Measurements from ENCODE around the gene RPS2. TPM values are rescaled to one million over a fixed set of nuclear protein-coding genes. Genes with fewer than 3 reads are reported as not detected.

Gene RPS2
- total RNA-seq, 2 experiments from 2014 or later, result 5,572 to 5,598 TPM

DNA sequence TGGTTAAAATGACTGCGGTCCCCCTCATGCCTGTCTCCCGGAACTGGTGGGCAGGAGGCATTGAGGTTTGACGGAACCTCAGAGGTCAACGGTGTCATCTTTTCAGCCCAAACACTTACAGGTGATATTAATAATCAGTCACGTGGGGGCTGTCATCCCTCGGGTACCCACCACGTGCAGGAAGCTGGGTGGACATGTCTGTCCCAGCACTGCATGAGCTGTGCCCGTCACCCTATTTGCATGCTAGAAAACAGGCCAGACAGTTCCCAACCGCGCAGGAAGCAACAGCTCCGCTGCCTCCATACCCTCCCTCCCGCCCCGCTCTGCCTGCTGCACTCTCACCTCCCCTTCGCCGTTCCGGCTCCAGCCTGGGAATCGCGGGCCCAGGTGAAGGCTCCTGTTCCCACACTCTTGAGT is 26.5 kb upstream of the RPS2 start:
- CTCF ChIA-PET, result interaction anchor here (3.2 kb wide), 1 partner anchor 13 kb away, joined by 34 read pairs; no protein-coding TSS in a partner anchor
- Mint-ChIP-seq H3K27me3 (peaks cover 18% of the 10 kb centered on the region), H3K4me1 (ENCODE audit: low read depth) (peaks cover 14% of the 10 kb centered on the region), H3K4me3 (peak overlapping the region; percentile 71), H3K9me3 (no peaks in the 10 kb centered on the region), H3K36me3 (ENCODE audit: low read depth) (peaks cover 14% of the 10 kb centered on the region), H3K27ac (peak overlapping the region; percentile 76)
- POLR2A ChIA-PET, result interaction anchor here (0.6 to 29.2 kb wide), 9 partner anchors 10 to 224 kb away, joined by 3 to 505 read pairs (median 4); partner anchors contain the start of genes NDUFB10, NOXO1, PGP and RNF151
- ATAC-seq, result peak; percentile 46
- TF ChIP-seq, protein P1, sequence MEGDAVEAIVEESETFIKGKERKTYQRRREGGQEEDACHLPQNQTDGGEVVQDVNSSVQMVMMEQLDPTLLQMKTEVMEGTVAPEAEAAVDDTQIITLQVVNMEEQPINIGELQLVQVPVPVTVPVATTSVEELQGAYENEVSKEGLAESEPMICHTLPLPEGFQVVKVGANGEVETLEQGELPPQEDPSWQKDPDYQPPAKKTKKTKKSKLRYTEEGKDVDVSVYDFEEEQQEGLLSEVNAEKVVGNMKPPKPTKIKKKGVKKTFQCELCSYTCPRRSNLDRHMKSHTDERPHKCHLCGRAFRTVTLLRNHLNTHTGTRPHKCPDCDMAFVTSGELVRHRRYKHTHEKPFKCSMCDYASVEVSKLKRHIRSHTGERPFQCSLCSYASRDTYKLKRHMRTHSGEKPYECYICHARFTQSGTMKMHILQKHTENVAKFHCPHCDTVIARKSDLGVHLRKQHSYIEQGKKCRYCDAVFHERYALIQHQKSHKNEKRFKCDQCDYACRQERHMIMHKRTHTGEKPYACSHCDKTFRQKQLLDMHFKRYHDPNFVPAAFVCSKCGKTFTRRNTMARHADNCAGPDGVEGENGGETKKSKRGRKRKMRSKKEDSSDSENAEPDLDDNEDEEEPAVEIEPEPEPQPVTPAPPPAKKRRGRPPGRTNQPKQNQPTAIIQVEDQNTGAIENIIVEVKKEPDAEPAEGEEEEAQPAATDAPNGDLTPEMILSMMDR (IDR thresholded peaks at IDR 0.05), result no peak
- intact Hi-C loops (cut with micrococcal nuclease), result no loop called here
- DNase-seq, result peak; percentile 87

DNA sequence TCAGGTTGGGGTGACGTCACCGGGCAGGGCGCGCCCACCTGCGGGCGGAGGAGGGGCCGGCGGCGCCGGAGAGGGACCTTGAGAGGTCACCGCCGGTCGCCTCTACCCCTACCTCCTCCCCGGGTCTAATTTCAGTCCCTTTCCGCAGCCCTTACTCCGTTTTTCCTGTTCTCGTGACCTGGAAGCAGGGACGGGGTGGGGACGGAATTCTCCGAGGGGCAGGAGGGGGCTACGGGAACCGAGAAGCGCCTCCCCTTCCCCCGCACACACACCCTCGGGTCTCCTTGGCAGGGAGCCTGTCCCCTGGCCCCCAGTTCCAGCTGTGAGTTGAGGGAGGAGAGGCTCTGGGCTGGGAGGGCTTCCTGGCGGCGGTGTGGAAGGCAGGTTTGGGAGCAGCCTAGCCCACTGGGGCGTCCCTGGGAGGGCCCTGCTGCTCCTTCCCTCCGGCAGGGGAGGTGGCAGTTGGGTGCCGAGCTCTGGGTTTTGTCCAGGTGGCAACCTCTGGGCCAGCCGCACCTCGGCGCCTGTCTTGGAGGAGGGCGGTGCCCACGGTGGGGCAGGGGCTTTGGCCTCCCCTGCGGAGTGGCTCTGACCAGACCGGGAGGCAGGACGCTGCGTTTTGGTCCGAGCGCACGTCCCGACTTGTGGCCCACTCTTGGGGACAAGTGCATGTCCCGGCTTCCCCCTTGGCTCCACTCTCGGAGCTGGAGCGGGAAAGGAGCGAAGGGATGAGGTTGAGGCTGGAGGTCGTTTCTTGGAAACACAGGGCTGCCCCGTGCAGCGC is 25.9 kb upstream of the RPS2 start:
- POLR2A ChIA-PET, result interaction anchor here (0.6 to 29.2 kb wide), 8 partner anchors 9 to 225 kb away, joined by 3 to 505 read pairs (median 4); partner anchors contain the start of genes NDUFB10, NOXO1, PGP and RNF151

DNA sequence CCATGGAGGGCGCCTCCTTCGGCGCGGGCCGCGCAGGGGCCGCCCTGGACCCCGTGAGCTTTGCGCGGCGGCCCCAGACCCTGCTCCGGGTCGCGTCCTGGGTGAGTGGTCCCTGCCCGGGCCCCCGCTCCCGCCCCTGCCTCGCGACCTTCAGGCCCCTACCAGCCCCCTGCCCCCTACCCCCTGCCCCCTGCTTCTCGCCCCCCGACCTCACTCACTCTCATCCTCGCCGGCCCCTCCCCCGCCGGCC is 25.4 kb upstream of the RPS2 start:
- H3K27me3 Mint-ChIP-seq, result peaks cover 18% of the 10 kb centered on the region
- H3K27ac Mint-ChIP-seq, result no peak overlapping the region
- H3K4me1 Mint-ChIP-seq (ENCODE audit: low read depth), result peaks cover 16% of the 10 kb centered on the region
- H3K4me3 Mint-ChIP-seq, result no peak overlapping the region
- no peak for ATAC-seq
- no peak for DNase-seq
- ChIA-PET CTCF (interaction anchor here (0.7 kb wide), 1 partner anchor 14 kb away, joined by 3 read pairs; no protein-coding TSS in a partner anchor), POLR2A (interaction anchor here (0.8 to 29.2 kb wide), 6 partner anchors 9 to 164 kb away, joined by 3 to 505 read pairs (median 10); partner anchors contain the start of genes NDUFB10, NOXO1, RNF151 and RPS2)
- H3K9me3 Mint-ChIP-seq, result no peaks in the 10 kb centered on the region
- intact Hi-C loops (cut with micrococcal nuclease), result no loop called here
- TF ChIP-seq, protein P1 (IDR thresholded peaks at IDR 0.05), result no peak
- H3K36me3 Mint-ChIP-seq (ENCODE audit: low read depth), result peaks cover 16% of the 10 kb centered on the region

More for the DNA sequence above, 25.9 kb upstream of the RPS2 start:
- Mint-ChIP-seq H3K4me1 (ENCODE audit: low read depth) (peaks cover 12% of the 10 kb centered on the region), H3K36me3 (ENCODE audit: low read depth) (peaks cover 18% of the 10 kb centered on the region), H3K27ac (peak overlapping the region; percentile 76), H3K9me3 (no peaks in the 10 kb centered on the region), H3K27me3 (peaks cover 18% of the 10 kb centered on the region), H3K4me3 (peak overlapping the region; percentile 71)
- ATAC-seq, result peak; percentile 6
- intact Hi-C loops (cut with micrococcal nuclease), result no loop called here
- TF ChIP-seq, protein P1 (IDR thresholded peaks at IDR 0.05), result no peak
- CTCF ChIA-PET, result interaction anchor here (0.7 kb wide), 1 partner anchor 14 kb away, joined by 3 read pairs; no protein-coding TSS in a partner anchor
- DNase-seq, result peak; percentile 69

DNA sequence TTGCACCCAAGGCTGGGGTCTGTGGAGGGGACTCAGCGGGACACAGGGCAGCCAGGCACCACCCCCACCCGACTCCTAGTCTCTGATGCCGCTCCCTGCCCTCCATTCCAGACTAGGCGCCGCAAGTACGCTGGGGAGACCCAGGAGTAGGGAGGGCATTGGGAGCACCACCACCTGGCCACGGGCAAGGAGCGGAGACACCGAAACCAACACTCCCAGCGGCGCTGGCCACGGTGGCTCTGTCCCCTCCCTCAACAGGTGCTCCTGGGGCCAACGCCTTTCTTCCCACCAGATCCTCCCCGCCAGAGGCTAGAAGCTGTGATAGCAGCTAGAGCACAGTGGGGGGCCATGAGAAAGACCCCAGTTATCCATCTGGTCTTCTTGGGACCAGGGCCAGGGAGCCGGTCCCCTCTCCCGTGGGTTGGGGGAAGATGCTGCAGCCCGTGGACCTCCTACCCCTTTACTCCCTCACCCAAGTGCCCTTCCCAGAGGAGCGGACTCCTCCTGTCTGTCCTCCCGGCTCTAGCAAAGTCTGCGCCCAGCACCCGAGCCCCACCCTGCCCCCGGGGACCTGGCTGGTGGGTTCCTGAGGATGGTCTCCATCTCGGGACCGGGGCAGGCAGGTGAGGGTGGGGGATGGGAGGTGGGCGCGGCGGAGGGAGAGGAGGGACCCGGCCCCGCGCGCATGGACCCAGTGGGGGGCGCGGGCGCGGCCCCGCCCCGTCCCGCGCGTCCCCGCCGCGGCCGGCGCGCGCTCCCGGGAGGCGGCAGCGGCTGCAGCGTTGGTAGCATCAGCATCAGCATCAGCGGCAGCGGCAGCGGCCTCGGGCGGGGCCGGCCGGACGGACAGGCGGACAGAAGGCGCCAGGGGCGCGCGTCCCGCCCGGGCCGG is 24.8 kb upstream of the RPS2 start, which contains the start of gene SYNGR3:
SYNGR3 (plus strand) TSS at position 762 of the 892 bp plus-strand sequence. CDS start 133 bp downstream, outside the sequence.
- Mint-ChIP-seq H3K36me3 (ENCODE audit: low read depth) (peaks cover 16% of the 10 kb centered on the region), H3K27me3 (peaks cover 18% of the 10 kb centered on the region), H3K4me1 (ENCODE audit: low read depth) (peaks cover 20% of the 10 kb centered on the region), H3K27ac (peak within 1 kb of the TSS; percentile 76), H3K9me3 (no peaks in the 10 kb centered on the region), H3K4me3 (peak within 1 kb of the TSS; percentile 71)
- TF ChIP-seq, protein P1 (IDR thresholded peaks at IDR 0.05), result no peak
- DNase-seq (peak; percentile 36), ATAC-seq (no peak)
- CTCF ChIA-PET, result no interaction called here
- POLR2A ChIA-PET, result interaction anchor here (0.8 to 29.2 kb wide), 7 partner anchors 8 to 164 kb away, joined by 3 to 505 read pairs (median 14); partner anchors contain the start of genes NDUFB10, NOXO1, RNF151 and RPS2
- intact Hi-C loops (cut with micrococcal nuclease), result no loop called here

Measured in activated CD8-positive, alpha-beta T cell treated with anti-CD3 and anti-CD28 coated beads for 36 hours (primary cell).